CD4-positive, alpha-beta T cell treated with Interleukin-12 subunit alpha and Interleukin-12 subunit beta, for 1 hour (primary cell): ENCODE measurements around the gene WDR27.

ENCODE experiments used
- DNase-seq: peaks from one replicate; pipeline ENCODE4 v3.0.0-alpha.2; 2020

Gene WDR27

GRCh38 chr6:169590376-169590939 lies 111.4 kb downstream of the WDR27 start:
- DNase-seq, result no peak

GRCh38 chr6:169589699-169590257 lies 112.1 kb downstream of the WDR27 start:
- peak; percentile 14 for DNase-seq

- peak; percentile 22 for DNase-seq
Measured at GRCh38 chr6:169589293-169589692, 112.5 kb downstream of the WDR27 start.

GRCh38 chr6:169587975-169588374 lies 113.9 kb downstream of the WDR27 start:
- DNase-seq, result no peak

GRCh38 chr6:169583886-169584541 lies 117.8 kb downstream of the WDR27 start:
- peak; percentile 26 for DNase-seq

- no peak for DNase-seq
Measured at GRCh38 chr6:169579407-169580111, 122.3 kb downstream of the WDR27 start.

- no peak for DNase-seq
Measured at GRCh38 chr6:169577974-169578373, 123.9 kb downstream of the WDR27 start.

- DNase-seq, result no peak
Measured at GRCh38 chr6:169577236-169577635, 124.6 kb downstream of the WDR27 start.

- DNase-seq, result no peak
Measured at GRCh38 chr6:169575821-169576220, 126.0 kb downstream of the WDR27 start.

GRCh38 chr6:169575365-169575764 lies 126.5 kb downstream of the WDR27 start:
- DNase-seq, result no peak

GRCh38 chr6:169574420-169574819 lies 127.4 kb downstream of the WDR27 start:
- no peak for DNase-seq

- DNase-seq, result no peak
Measured at GRCh38 chr6:169573883-169574282, 127.9 kb downstream of the WDR27 start.

- DNase-seq, result no peak
Measured at GRCh38 chr6:169571123-169571962, 130.5 kb downstream of the WDR27 start.

- no peak for DNase-seq
Measured at GRCh38 chr6:169568314-169569087, 133.3 kb downstream of the WDR27 start.

GRCh38 chr6:169567819-169568218 lies 134.0 kb downstream of the WDR27 start:
- DNase-seq, result no peak

GRCh38 chr6:169566961-169567750 lies 134.7 kb downstream of the WDR27 start:
- DNase-seq, result no peak

- no peak for DNase-seq
Measured at GRCh38 chr6:169566319-169566718, 135.5 kb downstream of the WDR27 start.

GRCh38 chr6:169564453-169565240 lies 137.2 kb downstream of the WDR27 start:
- DNase-seq, result no peak

GRCh38 chr6:169561665-169562064 lies 140.2 kb downstream of the WDR27 start:
- DNase-seq, result no peak

- DNase-seq, result no peak
Measured at GRCh38 chr6:169559592-169559991, 142.2 kb downstream of the WDR27 start.
